HepG2 (cell line): Measurements from ENCODE around the gene SCAPER. TPM values are rescaled to one million over a fixed set of nuclear protein-coding genes. Genes with fewer than 3 reads are reported as not detected.

Source experiments
- AKAP8 ChIP-seq: sonication (generic); formaldehyde crosslinking; IDR thresholded peaks from 2 replicates; pipeline ENCODE4 v1.5.1; 2020; ENCODE audit warnings: mild to moderate bottlenecking, missing genetic modification reagents
- ARID4A ChIP-seq: sonication (generic); formaldehyde crosslinking; IDR thresholded peaks from 2 replicates; pipeline ENCODE4 v1.5.0; 2020; ENCODE audit warnings: mild to moderate bottlenecking, missing genetic modification reagents, borderline replicate concordance
- HOXA9 ChIP-seq: sonication (generic); formaldehyde crosslinking; IDR thresholded peaks from 2 replicates; pipeline ENCODE4 v1.8.1; 2022; ENCODE audit warnings: missing genetic modification reagents, mild to moderate bottlenecking, moderate library complexity, borderline replicate concordance
- MAZ ChIP-seq, 2 experiments: sonication (generic) in 1 of 2; formaldehyde crosslinking in 1 of 2; IDR thresholded peaks; 2 replicates each; pipeline versions ENCODE4 v1.5.0 to v1.6.1; 2012 to 2020; ENCODE audit warnings: low read depth in 2 of 2, mild to moderate bottlenecking in 2 of 2, borderline replicate concordance in 1 of 2, improper control_type of control experiment in 1 of 2, low read length in 1 of 2, missing genetic modification reagents in 1 of 2, moderate library complexity in 1 of 2
- PHB2 ChIP-seq: fragments of 450-650 bp; IDR thresholded peaks from 2 replicates; pipeline ENCODE4 v1.6.1; 2018; ENCODE audit not compliant: partially characterized antibody
- RFX1 ChIP-seq: fragments of 450-650 bp; IDR thresholded peaks from 2 replicates; pipeline ENCODE4 v1.6.1; 2017
- SALL1 ChIP-seq: sonication (generic); formaldehyde crosslinking; IDR thresholded peaks from 2 replicates; pipeline ENCODE4 v1.8.0; 2022; ENCODE audit warnings: mild to moderate bottlenecking, missing genetic modification reagents
- TBX2 ChIP-seq: sonication (generic); formaldehyde crosslinking; IDR thresholded peaks from 2 replicates; pipeline ENCODE4 v1.5.0; 2020; ENCODE audit warnings: missing genetic modification reagents, mild to moderate bottlenecking, borderline replicate concordance
- ZBTB2 ChIP-seq: sonication (generic); formaldehyde crosslinking; IDR thresholded peaks from 2 replicates; pipeline ENCODE4 v1.8.0; 2022; ENCODE audit warnings: low read depth, missing genetic modification reagents
- ZBTB20 ChIP-seq: sonication (generic); formaldehyde crosslinking; IDR thresholded peaks from 2 replicates; pipeline ENCODE4 v1.8.1; 2023; ENCODE audit warnings: missing genetic modification reagents, low read depth, mild to moderate bottlenecking, borderline replicate concordance
- ZBTB3 ChIP-seq: sonication (generic); formaldehyde crosslinking; IDR thresholded peaks from 2 replicates; pipeline ENCODE4 v1.4.0; 2020; ENCODE audit warnings: low read depth, mild to moderate bottlenecking, moderate library complexity, missing genetic modification reagents, borderline replicate concordance
- ZFX ChIP-seq: sonication (generic); formaldehyde crosslinking; IDR thresholded peaks from 2 replicates; pipeline ENCODE4 v1.4.0; 2020; ENCODE audit warnings: mild to moderate bottlenecking, low read depth, missing genetic modification reagents, moderate library complexity
- ZNF138 ChIP-seq: sonication (generic); formaldehyde crosslinking; IDR thresholded peaks from 2 replicates; pipeline ENCODE4 v1.5.0; 2020; ENCODE audit warnings: mild to moderate bottlenecking, low read depth, missing genetic modification reagents
- ZNF343 ChIP-seq: sonication (generic); formaldehyde crosslinking; IDR thresholded peaks from 2 replicates; pipeline ENCODE4 v1.4.0; 2020; ENCODE audit warnings: mild to moderate bottlenecking, missing genetic modification reagents
- ZNF354B ChIP-seq: sonication (generic); formaldehyde crosslinking; IDR thresholded peaks from 2 replicates; pipeline ENCODE4 v1.8.0; 2022; ENCODE audit warnings: mild to moderate bottlenecking, missing genetic modification reagents
- ZNF367 ChIP-seq: sonication (generic); formaldehyde crosslinking; IDR thresholded peaks from 2 replicates; pipeline ENCODE4 v1.4.0; 2020; ENCODE audit warnings: missing genetic modification reagents, borderline replicate concordance
- ZNF414 ChIP-seq: sonication (generic); formaldehyde crosslinking; IDR thresholded peaks from 2 replicates; pipeline ENCODE4 v1.5.0; 2020; ENCODE audit warnings: missing genetic modification reagents
- ZNF546 ChIP-seq: sonication (generic); formaldehyde crosslinking; conservative IDR thresholded peaks from 2 replicates; pipeline ENCODE4 v1.8.1; 2023; ENCODE audit warnings: mild to moderate bottlenecking, missing genetic modification reagents
- ZNF580 ChIP-seq: IDR thresholded peaks from 2 replicates; pipeline ENCODE4 v1.6.1; 2016; ENCODE audit warnings: low read depth, borderline replicate concordance
- ZNF772 ChIP-seq: sonication (generic); formaldehyde crosslinking; IDR thresholded peaks from 2 replicates; pipeline ENCODE4 v1.5.0; 2020; ENCODE audit warnings: mild to moderate bottlenecking, missing genetic modification reagents
- polyA plus RNA-seq, 8 experiments: library from polyadenylated mRNA; depleted of rRNA in 3 of 8; stranded (reverse) in 7 of 8; unstranded in 1 of 8; fragments of >200 nt; fragmentation: Illumina TruSeq in 4 of 8; extraction: Trizol in 4 of 8; gene quantifications; 2 replicates each; pipeline versions ENCODE4 v1.2.1 to v1.2.3, GENCODE V29; 2011 to 2016; ENCODE audit warnings: low read depth in 4 of 8, missing spikeins in 1 of 8, mixed read lengths in 1 of 8; ENCODE audit not compliant: insufficient read depth in 1 of 8
- total RNA-seq, 5 experiments: library from RNA; depleted of rRNA; stranded (reverse); fragments of >200 nt; fragmentation: Illumina TruSeq; extraction: Trizol; gene quantifications; 2 replicates each; pipeline ENCODE4 v1.2.3, GENCODE V29; 2016; ENCODE audit warnings: low read depth in 1 of 5

The SCAPER gene
- total and polyA plus RNA-seq, 2 of the 13 experiments (the other 11 are each of a cell fraction or from before 2014, with no cell fraction given), result 4.3 to 10.5 TPM

- TF ChIP-seq ARID4A (peak; percentile 70), ZNF414 (CRISPR knock-in tag) (0 out of 2 replicates have a peak, but pooled peaks have one; percentile 31), PHB2 (no peak), AKAP8 (CRISPR knock-in tag) (0 out of 2 replicates have a peak, but pooled peaks have one; percentile 47), TBX2 (CRISPR knock-in tag) (peak; percentile 68), ZNF546 (CRISPR knock-in tag) (peak; percentile 72; the same call in 1 of the 2 replicates), ZNF580 (CRISPR knock-in tag) (no peak), ZNF138 (CRISPR knock-in tag) (peak; percentile 78; the same call in 1 of the 2 replicates), ZBTB2 (no peak), ZNF343 (peak; percentile 53; the same call in 1 of the 2 replicates), HOXA9 (CRISPR knock-in tag) (peak; percentile 42; the same call in 1 of the 2 replicates), ZBTB20 (CRISPR knock-in tag) (peak; percentile 32; the same call in 1 of the 2 replicates), ZNF772 (CRISPR knock-in tag) (peak; percentile 80), RFX1 (no peak), SALL1 (peak; percentile 67), ZNF367 (CRISPR knock-in tag) (peak; percentile 48; the same call in 1 of the 2 replicates), ZNF354B (CRISPR knock-in tag) (peak; percentile 55; the same call in 1 of the 2 replicates), ZFX (CRISPR knock-in tag) (peak; percentile 95), MAZ (IDR thresholded peaks at IDR 0.05; ENCODE audit: borderline replicate concordance, low read depth, low read length) (no peak), MAZ (CRISPR knock-in tag; IDR thresholded peaks at IDR 0.05; ENCODE audit: low read depth) (peak; percentile 64; the same call in 1 of the 2 replicates), ZBTB3 (CRISPR knock-in tag) (0 out of 2 replicates have a peak, but pooled peaks have one; percentile 8)
Measured at GRCh38 chr15:76337696-76338485, 567.2 kb downstream of the SCAPER start (continued).
